ENCODE results near the gene APOL3. TPM values are rescaled to one million over a fixed set of nuclear protein-coding genes. Genes with fewer than 3 reads are reported as not detected.
"Not testable (repeated sequence)": the region's sequence is repeated elsewhere in the genome, so short reads cannot be mapped to it uniquely, and the experiment has no call there.

The APOL3 gene
- total and polyA plus RNA-seq, 3 donors from 2014 or later = 10.6 to 20.9 (median 13.6) TPM

- Histone ChIP-seq H3K27ac (no peak overlapping the region), H3K9me3 (no peaks in the 10 kb centered on the region), H3K4me1 (peaks cover 28% of the 10 kb centered on the region), H3K36me3 (ENCODE audit: low read depth, missing control alignments) (no peaks in the 10 kb centered on the region), H3K27me3 (no peaks in the 10 kb centered on the region), H3K4me3 (no peak overlapping the region)
- DNase-seq = no peak
- TF ChIP-seq POLR2A (IDR thresholded peaks at IDR 0.05) = no peak
- TF ChIP-seq, protein P1, sequence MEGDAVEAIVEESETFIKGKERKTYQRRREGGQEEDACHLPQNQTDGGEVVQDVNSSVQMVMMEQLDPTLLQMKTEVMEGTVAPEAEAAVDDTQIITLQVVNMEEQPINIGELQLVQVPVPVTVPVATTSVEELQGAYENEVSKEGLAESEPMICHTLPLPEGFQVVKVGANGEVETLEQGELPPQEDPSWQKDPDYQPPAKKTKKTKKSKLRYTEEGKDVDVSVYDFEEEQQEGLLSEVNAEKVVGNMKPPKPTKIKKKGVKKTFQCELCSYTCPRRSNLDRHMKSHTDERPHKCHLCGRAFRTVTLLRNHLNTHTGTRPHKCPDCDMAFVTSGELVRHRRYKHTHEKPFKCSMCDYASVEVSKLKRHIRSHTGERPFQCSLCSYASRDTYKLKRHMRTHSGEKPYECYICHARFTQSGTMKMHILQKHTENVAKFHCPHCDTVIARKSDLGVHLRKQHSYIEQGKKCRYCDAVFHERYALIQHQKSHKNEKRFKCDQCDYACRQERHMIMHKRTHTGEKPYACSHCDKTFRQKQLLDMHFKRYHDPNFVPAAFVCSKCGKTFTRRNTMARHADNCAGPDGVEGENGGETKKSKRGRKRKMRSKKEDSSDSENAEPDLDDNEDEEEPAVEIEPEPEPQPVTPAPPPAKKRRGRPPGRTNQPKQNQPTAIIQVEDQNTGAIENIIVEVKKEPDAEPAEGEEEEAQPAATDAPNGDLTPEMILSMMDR (IDR thresholded peaks at IDR 0.05) = no peak
- intact Hi-C loops (cut with DNase I; ENCODE audit: low total_unique reads) = no loop called here
- 92 to 94% methylated on average over 1 of the region's 1 CpG for WGBS, 2 donors
These were observed 45.7 kb upstream of the APOL3 start for GRCh38 chr22:36206255-36206654.

GRCh38 chr22:36205573-36205972 is 45.0 kb upstream of the APOL3 start:
- H3K4me1 ChIP-seq = peaks cover 22% of the 10 kb centered on the region
- H3K27me3 ChIP-seq; H3K27ac ChIP-seq; DNase-seq; H3K9me3 ChIP-seq; H3K4me3 ChIP-seq; intact Hi-C loops (cut with DNase I; ENCODE audit: low total_unique reads); H3K36me3 ChIP-seq (ENCODE audit: low read depth, missing control alignments): not testable (repeated sequence)
- 80 to 96% methylated on average over 3 to 5 of the region's 5 CpGs for WGBS, 2 donors

DNA sequence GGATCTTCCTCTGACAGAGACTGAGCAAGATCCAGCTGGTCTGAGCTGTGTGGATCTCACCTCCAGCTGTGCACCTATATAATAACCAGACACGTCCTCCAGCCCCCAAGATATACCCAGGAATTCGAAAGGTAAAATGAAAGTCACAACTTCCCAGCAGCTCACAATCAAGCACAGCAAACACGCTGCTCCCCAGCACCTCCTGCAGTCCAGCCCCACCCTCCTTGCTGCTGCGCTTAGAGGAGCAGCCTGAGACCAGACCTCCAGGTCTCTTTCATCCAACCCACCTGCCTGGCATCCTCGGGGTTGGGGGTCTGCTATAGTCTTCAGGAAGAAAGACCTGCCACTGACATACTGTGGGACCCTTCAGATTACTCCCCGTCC is 44.1 kb upstream of the APOL3 start:
- H3K9me3 ChIP-seq = no peaks in the 10 kb centered on the region
- H3K4me1 ChIP-seq = peaks cover 19% of the 10 kb centered on the region
- TF ChIP-seq, protein P1 (IDR thresholded peaks at IDR 0.05) = no peak
- no peak for TF ChIP-seq POLR2A (IDR thresholded peaks at IDR 0.05)
- no peak overlapping the region for H3K27ac ChIP-seq
- intact Hi-C loops (cut with DNase I; ENCODE audit: low total_unique reads) = no loop called here
- H3K36me3 ChIP-seq (ENCODE audit: low read depth, missing control alignments) = no peaks in the 10 kb centered on the region
- H3K4me3 ChIP-seq = no peak overlapping the region
- WGBS, 2 donors = 89% methylated on average over 6 of the region's 6 CpGs
- no peak for DNase-seq
- H3K27me3 ChIP-seq = no peaks in the 10 kb centered on the region

GRCh38 chr22:36204001-36204631 is 43.6 kb upstream of the APOL3 start:
- Histone ChIP-seq H3K4me1 (peaks cover 19% of the 10 kb centered on the region), H3K9me3 (no peaks in the 10 kb centered on the region), H3K4me3 (no peak overlapping the region), H3K36me3 (ENCODE audit: low read depth, missing control alignments) (no peaks in the 10 kb centered on the region), H3K27me3 (no peaks in the 10 kb centered on the region), H3K27ac (no peak overlapping the region)
- WGBS, 2 donors = 83 to 89% methylated on average over 8 of the region's 8 CpGs
- DNase-seq = no peak
- no peak for TF ChIP-seq POLR2A (IDR thresholded peaks at IDR 0.05)
- TF ChIP-seq, protein P1 (IDR thresholded peaks at IDR 0.05) = no peak
- intact Hi-C loops (cut with DNase I; ENCODE audit: low total_unique reads) = no loop called here

GRCh38 chr22:36203441-36203840 is 42.9 kb upstream of the APOL3 start:
- H3K4me1 ChIP-seq = peaks cover 19% of the 10 kb centered on the region
- WGBS, 2 donors = 77 to 80% methylated on average over 7 of the region's 7 CpGs
- H3K36me3 ChIP-seq (ENCODE audit: low read depth, missing control alignments); DNase-seq; H3K27ac ChIP-seq; intact Hi-C loops (cut with DNase I; ENCODE audit: low total_unique reads); H3K9me3 ChIP-seq; H3K4me3 ChIP-seq; H3K27me3 ChIP-seq: not testable (repeated sequence)

- DNase-seq; H3K4me3 ChIP-seq; H3K9me3 ChIP-seq; intact Hi-C loops (cut with DNase I; ENCODE audit: low total_unique reads); H3K36me3 ChIP-seq (ENCODE audit: low read depth, missing control alignments); H3K27me3 ChIP-seq; H3K27ac ChIP-seq: not testable (repeated sequence)
- 71 to 73% methylated on average over 8 of the region's 8 CpGs for WGBS, 2 donors
- H3K4me1 ChIP-seq = peaks cover 19% of the 10 kb centered on the region
These were observed 42.4 kb upstream of the APOL3 start for GRCh38 chr22:36202906-36203305.

Measured in testis (tissue), 3 donors.